Measurements from ENCODE around the gene FOXP1. TPM values are rescaled to one million over a fixed set of nuclear protein-coding genes. Genes with fewer than 3 reads are reported as not detected.
A peak's percentile ranks its signal among the peaks of the same experiment; 100 is the strongest.

The FOXP1 gene
- total RNA-seq, 1 experiment from 2014 or later = 334 TPM

DNA sequence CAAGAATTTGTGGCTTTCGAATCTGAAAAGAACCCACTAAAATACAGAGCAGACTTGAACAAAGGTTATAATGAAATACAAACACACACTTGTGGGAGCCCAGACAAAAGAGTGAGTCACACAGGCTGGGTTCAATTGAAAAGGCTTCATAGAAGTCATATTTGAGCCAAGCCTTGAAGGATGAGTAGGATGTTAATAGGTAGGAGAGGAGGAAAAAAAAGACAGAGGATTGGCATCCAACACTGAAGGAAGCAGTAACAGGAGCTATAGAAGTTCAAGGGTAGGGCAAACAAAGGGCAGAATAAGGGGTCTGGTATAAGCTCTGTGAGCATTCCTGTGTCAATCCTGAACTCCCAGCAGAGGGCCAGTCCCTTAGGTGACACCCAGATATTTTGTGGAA is 325.4 kb downstream of the FOXP1 start:
- peaks cover 25% of the 10 kb centered on the region; the same call in 1 of the 2 replicates for H3K36me3 ChIP-seq (ENCODE audit: insufficient read depth, low read length)
- no peaks in the 10 kb centered on the region; the same call in 1 of the 2 replicates for H4K20me1 ChIP-seq (ENCODE audit: insufficient read depth, low read depth, low read length)
- peak overlapping the region; percentile 97 for H3K27ac ChIP-seq (ENCODE audit: low read length)
- no peak for DNase-seq
- H2AFZ ChIP-seq (ENCODE audit: low read length) = no peak overlapping the region
- no peaks in the 10 kb centered on the region for H3K9me2 ChIP-seq (replicated peaks; ENCODE audit: insufficient read depth, low read length)
- H3K9ac ChIP-seq (ENCODE audit: low read length) = no peak overlapping the region
- H3K27me3 ChIP-seq (ENCODE audit: low read length) = no peaks in the 10 kb centered on the region
- no peak overlapping the region for H3K4me2 ChIP-seq (ENCODE audit: low read depth, low read length, poor library complexity, severe bottlenecking)
- no peaks in the 10 kb centered on the region for H3K9me3 ChIP-seq (ENCODE audit: low read length)
- H3K79me2 ChIP-seq (ENCODE audit: low read length) = peaks cover 92% of the 10 kb centered on the region
- H3K4me1 ChIP-seq (ENCODE audit: low read length) = peaks cover 82% of the 10 kb centered on the region
- no peak overlapping the region for H3K4me3 ChIP-seq (ENCODE audit: low read length)

DNA sequence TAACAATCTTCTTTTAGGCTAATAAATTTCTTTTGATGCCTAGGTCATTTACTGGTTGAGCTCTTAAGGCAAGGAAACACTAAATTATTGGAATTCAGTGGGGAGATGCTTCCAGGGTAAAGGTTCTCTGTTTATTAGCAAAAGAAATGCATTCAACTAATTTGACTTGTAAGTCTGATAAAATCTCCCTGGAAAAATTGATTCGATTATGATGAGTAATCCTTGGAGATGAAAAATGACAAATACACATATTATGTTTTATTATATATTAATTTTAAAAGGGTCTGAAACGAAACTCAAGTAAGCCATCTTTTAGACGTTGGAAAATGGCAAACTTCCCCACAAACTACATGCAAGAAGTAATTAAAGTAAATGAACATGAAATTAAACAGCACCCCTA is 328.0 kb downstream of the FOXP1 start:
- Histone ChIP-seq H3K27ac (ENCODE audit: low read length) (peak overlapping the region; percentile 56), H2AFZ (ENCODE audit: low read length) (no peak overlapping the region), H3K27me3 (ENCODE audit: low read length) (no peaks in the 10 kb centered on the region), H3K79me2 (ENCODE audit: low read length) (peaks cover 100% of the 10 kb centered on the region), H3K9me2 (replicated peaks; ENCODE audit: insufficient read depth, low read length) (no peaks in the 10 kb centered on the region), H3K9ac (ENCODE audit: low read length) (no peak overlapping the region), H3K36me3 (ENCODE audit: insufficient read depth, low read length) (peaks cover 25% of the 10 kb centered on the region; the same call in 1 of the 2 replicates), H4K20me1 (ENCODE audit: insufficient read depth, low read depth, low read length) (no peaks in the 10 kb centered on the region; the same call in 1 of the 2 replicates), H3K4me1 (ENCODE audit: low read length) (peaks cover 86% of the 10 kb centered on the region), H3K4me3 (ENCODE audit: low read length) (no peak overlapping the region), H3K4me2 (ENCODE audit: low read depth, low read length, poor library complexity, severe bottlenecking) (no peak overlapping the region), H3K9me3 (ENCODE audit: low read length) (no peaks in the 10 kb centered on the region)
- no peak for DNase-seq

DNA sequence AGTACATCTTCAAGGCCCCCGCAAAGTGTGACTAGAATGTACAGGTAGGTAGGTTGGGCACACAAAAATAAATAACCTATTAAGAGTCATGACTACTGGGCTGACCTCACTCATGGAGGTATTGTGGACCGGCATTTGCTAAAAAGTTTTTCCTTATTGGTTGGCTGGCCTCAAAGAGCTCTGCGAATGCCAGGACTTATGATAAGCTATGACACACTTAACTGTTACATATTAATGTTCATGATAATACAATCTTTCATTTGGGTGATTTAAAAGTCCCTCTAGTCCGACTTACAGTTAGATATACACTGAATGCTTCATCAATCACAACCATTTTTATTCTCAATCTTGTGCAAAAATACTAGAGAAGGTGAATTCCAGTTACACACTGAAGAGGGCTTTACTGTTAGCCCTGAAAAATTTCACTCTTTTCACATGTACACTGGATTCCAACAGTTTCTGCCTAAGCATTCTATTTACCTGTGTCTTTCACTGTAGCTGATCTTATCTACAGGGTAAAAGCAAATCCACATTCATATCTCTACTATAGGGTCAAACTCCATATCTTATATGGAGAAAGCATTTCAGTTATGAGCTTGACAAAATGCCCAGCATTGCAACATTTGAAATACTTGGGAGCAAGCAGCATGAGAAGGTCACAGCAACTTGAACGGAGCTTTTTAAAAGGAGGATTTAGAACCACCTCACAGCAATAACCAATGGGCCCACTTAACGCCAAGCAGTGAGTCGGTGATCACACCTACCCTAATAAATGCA is 329.1 kb downstream of the FOXP1 start:
- Histone ChIP-seq H3K36me3 (ENCODE audit: insufficient read depth, low read length) (peaks cover 20% of the 10 kb centered on the region; the same call in 1 of the 2 replicates), H3K9ac (ENCODE audit: low read length) (no peak overlapping the region), H3K4me2 (ENCODE audit: low read depth, low read length, poor library complexity, severe bottlenecking) (no peak overlapping the region), H3K27me3 (ENCODE audit: low read length) (no peaks in the 10 kb centered on the region), H2AFZ (ENCODE audit: low read length) (no peak overlapping the region), H3K9me3 (ENCODE audit: low read length) (no peaks in the 10 kb centered on the region), H3K79me2 (ENCODE audit: low read length) (peaks cover 100% of the 10 kb centered on the region), H3K4me1 (ENCODE audit: low read length) (peaks cover 86% of the 10 kb centered on the region), H3K4me3 (ENCODE audit: low read length) (no peak overlapping the region), H3K27ac (ENCODE audit: low read length) (peak overlapping the region; percentile 56), H3K9me2 (replicated peaks; ENCODE audit: insufficient read depth, low read length) (no peaks in the 10 kb centered on the region), H4K20me1 (ENCODE audit: insufficient read depth, low read depth, low read length) (peaks cover 1% of the 10 kb centered on the region; the same call in 1 of the 2 replicates)
- no peak for DNase-seq

DNA sequence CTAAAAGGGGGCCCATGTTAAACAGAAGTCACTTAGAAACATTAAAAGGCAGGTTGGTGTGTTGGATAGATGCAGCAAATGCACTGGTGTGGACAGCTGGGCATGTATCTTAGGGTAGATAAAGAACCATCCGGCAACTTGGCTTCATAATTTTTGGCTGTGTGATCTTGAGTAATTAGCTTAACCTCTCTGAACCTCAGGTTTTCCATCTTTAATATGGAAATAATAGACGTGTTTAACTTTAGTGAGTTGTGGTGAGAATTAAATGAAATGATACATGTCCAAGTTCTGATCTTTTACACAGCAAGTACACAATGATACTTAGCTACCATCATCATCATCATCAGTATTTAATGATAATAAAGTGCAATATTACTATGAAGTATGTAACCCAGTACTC is 330.4 kb downstream of the FOXP1 start:
- no peak overlapping the region for H3K4me3 ChIP-seq (ENCODE audit: low read length)
- H3K4me2 ChIP-seq (ENCODE audit: low read depth, low read length, poor library complexity, severe bottlenecking) = no peak overlapping the region
- peaks cover 12% of the 10 kb centered on the region; the same call in 1 of the 2 replicates for H3K36me3 ChIP-seq (ENCODE audit: insufficient read depth, low read length)
- H3K79me2 ChIP-seq (ENCODE audit: low read length) = peaks cover 100% of the 10 kb centered on the region
- no peaks in the 10 kb centered on the region for H3K9me3 ChIP-seq (ENCODE audit: low read length)
- no peak overlapping the region for H3K9ac ChIP-seq (ENCODE audit: low read length)
- no peaks in the 10 kb centered on the region for H3K9me2 ChIP-seq (replicated peaks; ENCODE audit: insufficient read depth, low read length)
- peaks cover 86% of the 10 kb centered on the region for H3K4me1 ChIP-seq (ENCODE audit: low read length)
- DNase-seq = no peak
- no peaks in the 10 kb centered on the region for H3K27me3 ChIP-seq (ENCODE audit: low read length)
- peaks cover 5% of the 10 kb centered on the region; the same call in 1 of the 2 replicates for H4K20me1 ChIP-seq (ENCODE audit: insufficient read depth, low read depth, low read length)
- H2AFZ ChIP-seq (ENCODE audit: low read length) = no peak overlapping the region
- peak overlapping the region; percentile 56 for H3K27ac ChIP-seq (ENCODE audit: low read length)

DNA sequence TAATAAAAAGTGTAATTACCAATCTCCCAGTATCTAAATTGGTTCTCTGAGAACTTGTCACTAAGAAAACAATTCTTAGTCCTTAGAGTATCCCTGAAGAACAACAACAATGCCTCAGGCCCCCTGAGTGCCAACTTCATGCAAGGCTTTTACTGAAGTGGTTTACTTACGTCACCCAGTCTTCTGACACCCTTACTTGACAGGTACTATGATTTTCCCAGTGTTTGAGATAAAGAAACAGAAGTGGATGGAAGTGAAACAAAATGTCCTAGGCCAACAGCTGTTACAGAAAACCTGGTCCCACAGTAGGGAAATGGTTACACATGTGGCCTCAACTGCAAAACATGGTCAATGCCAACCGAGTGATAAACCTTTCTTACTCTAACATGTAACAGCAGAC is 331.1 kb downstream of the FOXP1 start:
- Histone ChIP-seq H3K9me2 (replicated peaks; ENCODE audit: insufficient read depth, low read length) (no peaks in the 10 kb centered on the region), H2AFZ (ENCODE audit: low read length) (no peak overlapping the region), H3K4me1 (ENCODE audit: low read length) (peaks cover 87% of the 10 kb centered on the region), H3K27ac (ENCODE audit: low read length) (peak overlapping the region; percentile 56), H3K9me3 (ENCODE audit: low read length) (no peaks in the 10 kb centered on the region), H3K27me3 (ENCODE audit: low read length) (no peaks in the 10 kb centered on the region), H3K4me2 (ENCODE audit: low read depth, low read length, poor library complexity, severe bottlenecking) (no peak overlapping the region), H3K36me3 (ENCODE audit: insufficient read depth, low read length) (0 out of 2 replicates have a peak, but pooled peaks cover 6% of the 10 kb centered on the region), H3K9ac (ENCODE audit: low read length) (no peak overlapping the region), H4K20me1 (ENCODE audit: insufficient read depth, low read depth, low read length) (peaks cover 11% of the 10 kb centered on the region; the same call in 1 of the 2 replicates), H3K4me3 (ENCODE audit: low read length) (no peak overlapping the region), H3K79me2 (ENCODE audit: low read length) (peaks cover 100% of the 10 kb centered on the region)
- no peak for DNase-seq

DNA sequence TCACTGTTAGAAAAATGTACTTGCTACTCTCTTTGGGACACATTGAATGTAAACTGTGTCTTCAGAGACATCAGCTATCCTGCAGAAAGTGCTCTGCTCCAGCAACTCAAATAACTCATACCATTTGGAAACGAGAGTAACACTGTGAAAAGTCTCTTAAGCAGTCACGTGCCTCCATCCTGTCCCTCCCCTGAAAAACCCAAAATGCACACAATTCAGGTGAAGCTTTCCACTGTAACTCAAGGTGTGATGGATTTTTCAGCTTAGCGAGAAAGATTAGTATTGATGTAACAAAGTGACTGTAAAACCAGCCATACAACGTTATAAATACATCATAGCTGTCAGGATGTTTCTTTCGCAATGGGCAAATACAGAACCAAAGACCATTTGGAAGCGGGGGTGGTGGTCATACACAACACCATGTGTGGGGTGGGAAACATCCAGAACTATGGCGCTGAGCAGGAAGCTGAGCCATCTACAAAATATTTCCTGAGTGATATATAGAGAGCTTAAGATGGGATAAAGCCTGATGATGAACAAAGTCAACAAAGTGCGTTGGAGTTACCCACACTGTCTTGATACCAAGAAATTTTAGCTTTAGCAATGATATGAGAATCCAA is 332.3 kb downstream of the FOXP1 start:
- H3K79me2 ChIP-seq (ENCODE audit: low read length) = peaks cover 100% of the 10 kb centered on the region
- DNase-seq = no peak
- H3K4me3 ChIP-seq (ENCODE audit: low read length) = no peak overlapping the region
- H4K20me1 ChIP-seq (ENCODE audit: insufficient read depth, low read depth, low read length) = peaks cover 11% of the 10 kb centered on the region; the same call in 1 of the 2 replicates
- peak overlapping the region; percentile 19 for H3K4me2 ChIP-seq (ENCODE audit: low read depth, low read length, poor library complexity, severe bottlenecking)
- H3K9ac ChIP-seq (ENCODE audit: low read length) = no peak overlapping the region
- H3K4me1 ChIP-seq (ENCODE audit: low read length) = peaks cover 92% of the 10 kb centered on the region
- H3K9me3 ChIP-seq (ENCODE audit: low read length) = no peaks in the 10 kb centered on the region
- H3K27me3 ChIP-seq (ENCODE audit: low read length) = no peaks in the 10 kb centered on the region
- H2AFZ ChIP-seq (ENCODE audit: low read length) = no peak overlapping the region
- no peaks in the 10 kb centered on the region; the same call in 1 of the 2 replicates for H3K36me3 ChIP-seq (ENCODE audit: insufficient read depth, low read length)
- H3K9me2 ChIP-seq (replicated peaks; ENCODE audit: insufficient read depth, low read length) = no peaks in the 10 kb centered on the region
- peak overlapping the region; percentile 56 for H3K27ac ChIP-seq (ENCODE audit: low read length)

DNA sequence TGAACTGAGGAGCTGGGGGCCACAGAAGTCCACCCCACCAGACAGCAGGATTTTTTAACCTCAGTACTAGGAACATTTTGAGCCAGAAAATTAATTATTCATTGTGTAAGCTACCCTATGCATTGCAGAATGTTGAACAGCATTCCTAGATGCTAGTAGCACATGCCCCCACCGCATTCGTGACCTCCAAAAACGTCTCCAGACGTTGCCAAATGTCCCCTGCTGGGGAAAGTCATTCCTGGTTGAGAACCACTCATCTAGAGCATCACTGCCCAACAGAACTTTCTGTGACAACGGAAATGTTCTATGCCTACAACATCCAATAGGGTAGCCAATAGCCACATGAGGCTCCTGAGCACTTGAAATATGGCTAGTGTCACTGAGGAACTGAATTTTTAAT is 333.5 kb downstream of the FOXP1 start:
- H2AFZ ChIP-seq (ENCODE audit: low read length) = no peak overlapping the region
- H3K4me2 ChIP-seq (ENCODE audit: low read depth, low read length, poor library complexity, severe bottlenecking) = peak overlapping the region; percentile 42
- H3K9me2 ChIP-seq (replicated peaks; ENCODE audit: insufficient read depth, low read length) = no peaks in the 10 kb centered on the region
- H3K79me2 ChIP-seq (ENCODE audit: low read length) = peaks cover 99% of the 10 kb centered on the region
- no peak for DNase-seq
- no peak overlapping the region for H3K9ac ChIP-seq (ENCODE audit: low read length)
- peaks cover 11% of the 10 kb centered on the region; the same call in 1 of the 2 replicates for H4K20me1 ChIP-seq (ENCODE audit: insufficient read depth, low read depth, low read length)
- H3K27me3 ChIP-seq (ENCODE audit: low read length) = no peaks in the 10 kb centered on the region
- no peaks in the 10 kb centered on the region; the same call in 1 of the 2 replicates for H3K36me3 ChIP-seq (ENCODE audit: insufficient read depth, low read length)
- no peaks in the 10 kb centered on the region for H3K9me3 ChIP-seq (ENCODE audit: low read length)
- H3K27ac ChIP-seq (ENCODE audit: low read length) = peak overlapping the region; percentile 76
- peaks cover 98% of the 10 kb centered on the region for H3K4me1 ChIP-seq (ENCODE audit: low read length)
- no peak overlapping the region for H3K4me3 ChIP-seq (ENCODE audit: low read length)

DNA sequence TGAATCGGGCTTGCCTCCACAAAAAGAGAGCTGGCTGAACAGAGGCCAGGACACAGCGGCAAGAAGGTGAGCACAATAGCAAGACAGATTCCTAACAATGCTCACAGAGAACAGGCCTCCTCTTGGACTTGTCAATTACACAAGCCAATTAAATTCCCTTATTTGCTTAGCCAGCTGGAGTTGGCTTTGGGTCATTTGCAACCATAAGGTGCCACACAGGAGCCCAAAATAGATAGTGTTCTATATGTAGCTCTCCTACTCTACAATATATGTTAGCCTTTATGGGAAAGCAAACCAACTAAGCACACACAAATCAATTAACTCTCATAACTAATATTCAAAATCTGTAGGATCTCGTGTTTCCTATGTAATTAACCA is 335.6 kb downstream of the FOXP1 start:
- peak overlapping the region; percentile 76 for H3K27ac ChIP-seq (ENCODE audit: low read length)
- peak; percentile 66 for DNase-seq
- H3K27me3 ChIP-seq (ENCODE audit: low read length) = no peaks in the 10 kb centered on the region
- H3K36me3 ChIP-seq (ENCODE audit: insufficient read depth, low read length) = peaks cover 8% of the 10 kb centered on the region; the same call in 1 of the 2 replicates
- no peaks in the 10 kb centered on the region for H3K9me3 ChIP-seq (ENCODE audit: low read length)
- H3K9me2 ChIP-seq (replicated peaks; ENCODE audit: insufficient read depth, low read length) = no peaks in the 10 kb centered on the region
- H3K4me2 ChIP-seq (ENCODE audit: low read depth, low read length, poor library complexity, severe bottlenecking) = peak overlapping the region; percentile 42
- H3K9ac ChIP-seq (ENCODE audit: low read length) = no peak overlapping the region
- no peak overlapping the region for H2AFZ ChIP-seq (ENCODE audit: low read length)
- H3K4me3 ChIP-seq (ENCODE audit: low read length) = no peak overlapping the region
- peaks cover 99% of the 10 kb centered on the region for H3K79me2 ChIP-seq (ENCODE audit: low read length)
- H3K4me1 ChIP-seq (ENCODE audit: low read length) = peaks cover 98% of the 10 kb centered on the region
- H4K20me1 ChIP-seq (ENCODE audit: insufficient read depth, low read depth, low read length) = peaks cover 20% of the 10 kb centered on the region
